GM19043 (cell line): ENCODE measurements around the gene ZNF732.
"Not testable (repeated sequence)": the region's sequence is repeated elsewhere in the genome, so short reads cannot be mapped to it uniquely, and the experiment has no call there.

Source experiments
- ATAC-seq: cut with Tn5 transposase; IDR thresholded peaks from one replicate; pipeline ENCODE4 v1.9.1; 2021; ENCODE audit warnings: low read depth; ENCODE audit not compliant: unreplicated experiment

The ZNF732 gene

DNA sequence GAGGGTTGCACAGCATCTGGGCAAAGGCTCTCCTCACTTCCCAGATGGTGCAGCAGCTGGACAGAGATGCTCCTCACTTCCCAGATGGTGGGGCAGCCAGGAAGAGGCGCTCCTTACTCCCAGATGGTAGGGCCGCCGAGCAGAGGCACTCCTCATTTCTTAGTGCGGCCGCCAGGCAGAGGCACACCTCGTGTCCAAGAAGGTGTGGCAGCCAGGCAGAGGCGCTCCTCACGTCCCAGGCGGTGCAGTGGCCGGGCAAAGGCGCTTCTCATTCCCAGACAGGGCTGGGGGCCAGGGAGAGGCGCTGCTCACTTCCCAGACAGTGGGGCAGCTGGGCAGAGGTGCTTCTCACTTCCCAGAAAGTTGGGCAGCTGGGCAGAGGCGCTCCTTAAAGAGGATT lies 48.8 kb downstream of the ZNF732 start:
- no peak for ATAC-seq

DNA sequence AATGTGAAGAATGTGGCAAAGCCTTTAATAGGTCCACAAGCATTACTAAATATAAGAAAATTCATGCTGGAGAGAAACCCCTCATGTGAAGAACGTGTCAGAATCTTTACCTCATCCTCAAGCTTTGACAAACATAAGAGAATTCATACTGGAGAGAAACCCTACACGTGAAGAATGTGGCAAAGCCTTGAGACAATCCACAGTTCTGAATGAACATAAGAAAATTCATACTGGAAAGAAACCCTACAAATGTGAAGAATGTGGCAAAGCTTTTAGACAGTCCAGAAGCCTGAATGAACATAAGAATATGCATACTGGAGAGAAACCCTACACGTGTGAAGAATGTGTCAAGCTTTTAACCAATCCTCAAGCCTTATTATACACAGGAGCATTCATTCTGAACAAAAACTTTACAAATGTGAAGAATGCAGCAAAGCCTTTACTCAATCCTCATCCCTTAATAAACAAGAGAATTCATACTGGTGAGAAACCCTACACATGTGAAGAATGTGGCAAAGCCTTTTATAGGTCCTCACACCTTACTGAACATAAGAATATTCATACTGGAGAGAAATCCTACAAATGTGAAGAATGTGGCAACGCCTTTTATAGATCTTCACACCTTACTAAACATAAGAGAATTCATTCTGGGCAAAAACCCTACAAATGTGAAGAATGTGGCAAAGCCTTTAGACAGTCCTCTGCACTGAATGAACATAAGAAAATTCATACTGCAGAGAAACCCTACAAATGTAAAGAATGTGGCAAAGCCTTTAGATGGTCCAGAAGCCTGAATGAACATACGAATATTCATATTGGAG lies 51.1 kb downstream of the ZNF732 start:
- ATAC-seq, result no peak

- no peak for ATAC-seq
Measured at GRCh38 chr4:252065-252601, 53.1 kb downstream of the ZNF732 start.

- no peak for ATAC-seq
Measured at GRCh38 chr4:244471-244870, 60.8 kb downstream of the ZNF732 start.

DNA sequence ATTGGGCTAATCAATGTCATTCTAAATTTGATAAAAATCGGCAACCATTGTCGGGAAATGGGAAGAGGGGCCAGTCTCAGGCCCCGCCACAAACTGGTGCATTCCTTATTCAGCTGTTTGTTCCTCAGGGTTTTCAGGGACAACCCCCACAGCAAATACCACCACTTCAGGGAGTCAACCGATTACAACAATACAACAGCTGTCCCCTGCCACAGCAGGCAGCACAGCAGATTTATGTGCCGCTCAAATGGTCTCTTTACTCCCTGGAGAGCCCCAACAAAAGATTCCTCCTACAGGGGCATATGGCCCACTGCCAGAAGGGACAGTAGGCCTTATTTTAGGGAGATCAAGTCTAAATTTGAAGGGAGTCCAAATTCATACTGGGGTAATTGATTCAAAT lies 61.8 kb downstream of the ZNF732 start:
- ATAC-seq, result no peak

DNA sequence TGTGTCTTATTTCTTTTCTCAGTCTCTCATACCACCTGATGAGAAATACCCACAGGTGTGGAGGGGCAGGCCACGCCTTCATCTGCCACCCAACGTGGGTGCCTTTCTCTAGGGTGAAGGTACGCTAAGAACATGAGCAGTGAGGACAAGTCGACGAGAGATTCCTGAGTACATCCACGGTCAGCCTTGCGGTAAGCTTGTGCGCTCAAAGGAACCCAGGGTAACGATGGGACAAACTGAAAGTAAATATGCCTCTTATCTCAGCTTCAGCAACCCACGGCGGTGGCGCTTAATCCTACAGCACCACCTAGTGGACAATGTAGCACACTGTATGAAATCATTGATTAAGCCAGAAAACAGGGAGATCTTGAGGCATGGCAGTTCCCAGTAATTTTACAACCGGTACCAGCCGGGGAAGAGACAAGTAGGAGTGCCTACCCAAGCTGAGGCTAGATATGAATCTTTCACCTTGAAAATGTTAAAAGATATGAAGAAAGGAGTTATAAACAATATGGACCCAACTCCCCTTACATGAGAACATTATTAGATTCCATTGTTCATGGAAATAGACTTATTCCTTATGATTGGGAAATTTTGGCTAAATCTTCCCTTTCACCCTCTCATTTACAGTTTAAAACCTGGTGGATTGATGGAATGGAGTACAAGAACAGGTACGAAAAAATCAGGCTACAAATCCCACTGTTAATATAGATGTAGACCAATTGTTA lies 63.0 kb downstream of the ZNF732 start:
- ATAC-seq, result no peak

DNA sequence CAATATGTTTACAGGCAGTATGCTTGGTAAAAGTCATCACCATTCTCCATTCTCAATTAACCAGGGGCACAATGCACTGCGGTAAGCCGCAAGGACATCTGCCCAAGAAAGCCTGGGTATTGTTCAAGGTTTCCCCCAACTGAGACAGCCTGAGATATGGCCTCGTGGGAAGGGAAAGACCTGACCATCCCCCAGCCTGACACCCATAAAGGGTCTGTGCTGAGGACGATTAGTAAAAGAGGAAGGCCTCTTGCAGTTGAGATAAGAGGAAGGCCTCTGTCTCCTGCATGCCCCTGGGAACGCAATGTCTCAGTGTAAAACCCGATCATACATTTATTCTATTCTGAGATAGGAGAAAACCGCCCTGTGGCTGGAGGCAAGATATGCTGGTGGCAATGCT lies 63.9 kb downstream of the ZNF732 start:
- ATAC-seq, result not testable (repeated sequence)

- no peak for ATAC-seq
Measured at GRCh38 chr4:236028-236427, 69.2 kb downstream of the ZNF732 start.

DNA sequence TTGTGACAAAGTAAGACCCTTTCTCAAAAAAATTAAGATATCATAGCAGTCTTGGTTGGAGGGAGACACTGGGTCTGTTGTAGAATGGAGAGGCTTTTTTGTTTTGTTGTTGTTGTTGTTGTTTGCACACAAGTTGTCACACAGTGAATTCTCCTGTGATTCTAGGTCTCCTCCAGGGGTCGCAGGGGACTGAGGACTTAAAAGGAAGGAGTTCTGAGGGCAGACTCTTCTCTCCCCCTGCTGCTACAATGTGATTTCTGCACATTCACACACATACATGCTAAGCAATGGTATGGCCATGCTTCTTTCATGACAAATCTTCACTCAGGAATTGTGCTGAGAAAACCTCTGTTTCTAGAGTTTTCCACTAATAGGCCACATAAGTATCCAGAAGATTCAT lies 71.1 kb downstream of the ZNF732 start:
- no peak for ATAC-seq

GRCh38 chr4:223913-224497 lies 81.3 kb downstream of the ZNF732 start:
- ATAC-seq, result no peak
